HG03097 (cell line): ENCODE measurements around the gene SLC25A48.
"Not testable (repeated sequence)": the region's sequence is repeated elsewhere in the genome, so short reads cannot be mapped to it uniquely, and the experiment has no call there.

Experiments
- ATAC-seq: cut with Tn5 transposase; IDR thresholded peaks from one replicate; pipeline ENCODE4 v1.9.1; 2021; ENCODE audit not compliant: unreplicated experiment, low FRiP score

The SLC25A48 gene

GRCh38 chr5:135829681-135830383 is 4.6 kb upstream of the SLC25A48 start:
- no peak for ATAC-seq

- no peak for ATAC-seq
Measured at GRCh38 chr5:135830384-135830700, 4.1 kb upstream of the SLC25A48 start.

GRCh38 chr5:135830876-135831275 is 3.6 kb upstream of the SLC25A48 start:
- no peak for ATAC-seq

- no peak for ATAC-seq
Measured at GRCh38 chr5:135831439-135831838, 3.0 kb upstream of the SLC25A48 start.

- no peak for ATAC-seq
Measured at GRCh38 chr5:135831851-135832555, 2.5 kb upstream of the SLC25A48 start.

- no peak for ATAC-seq
Measured at GRCh38 chr5:135832941-135833920, 1.2 kb upstream of the SLC25A48 start.

- ATAC-seq: peak; percentile 95
Measured at GRCh38 chr5:135833961-135834638, 363 bp upstream of the SLC25A48 start.

GRCh38 chr5:135835766-135836165 is 1.3 kb downstream of the SLC25A48 start:
- no peak for ATAC-seq

- not testable (repeated sequence) for ATAC-seq
Measured at GRCh38 chr5:135838395-135838794, 3.9 kb downstream of the SLC25A48 start.

- ATAC-seq: no peak
Measured at GRCh38 chr5:135839566-135839965, 5.1 kb downstream of the SLC25A48 start.

GRCh38 chr5:135840959-135841358 is 6.5 kb downstream of the SLC25A48 start:
- no peak for ATAC-seq

GRCh38 chr5:135842737-135843136 is 8.3 kb downstream of the SLC25A48 start:
- ATAC-seq: no peak

- no peak for ATAC-seq
Measured at GRCh38 chr5:135843571-135844337, 9.3 kb downstream of the SLC25A48 start.

GRCh38 chr5:135846311-135846710 is 11.8 kb downstream of the SLC25A48 start:
- ATAC-seq: no peak

- ATAC-seq: no peak
Measured at GRCh38 chr5:135847976-135848375, 13.5 kb downstream of the SLC25A48 start.

GRCh38 chr5:135850231-135850630 is 15.8 kb downstream of the SLC25A48 start:
- no peak for ATAC-seq

GRCh38 chr5:135850671-135851070 is 16.2 kb downstream of the SLC25A48 start:
- ATAC-seq: no peak

- no peak for ATAC-seq
Measured at GRCh38 chr5:135851186-135851914, 16.9 kb downstream of the SLC25A48 start.
